ENCODE measurements around the gene SH3TC2.

Gene SH3TC2

GRCh38 chr5:149007174-149007573 is 55.7 kb downstream of the SH3TC2 start:
- DNase-seq (ENCODE audit: low read depth in 2 of 2): peak; percentile 52 to 68
- no peak for TF ChIP-seq CTCF (IDR thresholded peaks at IDR 0.05; ENCODE audit: low read depth, low read length)
- H3K4me3 ChIP-seq (replicated peaks in 1 of 2; ENCODE audit: low read depth in 2 of 2, low read length in 2 of 2): no peak overlapping the region

GRCh38 chr5:149006426-149006825 is 56.4 kb downstream of the SH3TC2 start:
- H3K4me3 ChIP-seq (replicated peaks in 1 of 2; ENCODE audit: low read depth in 2 of 2, low read length in 2 of 2): no peak overlapping the region
- TF ChIP-seq CTCF (IDR thresholded peaks at IDR 0.05; ENCODE audit: low read depth, low read length): no peak
- no peak for DNase-seq (ENCODE audit: low read depth in 2 of 2)

- H3K4me3 ChIP-seq (replicated peaks in 1 of 2; ENCODE audit: low read depth in 2 of 2, low read length in 2 of 2): no peak overlapping the region
- DNase-seq (ENCODE audit: low read depth in 2 of 2): peak; percentile 59 to 77
- no peak for TF ChIP-seq CTCF (IDR thresholded peaks at IDR 0.05; ENCODE audit: low read depth, low read length)
Measured at GRCh38 chr5:149005077-149005892, 57.6 kb downstream of the SH3TC2 start.

GRCh38 chr5:149004559-149004958 is 58.3 kb downstream of the SH3TC2 start:
- no peak for DNase-seq (ENCODE audit: low read depth in 2 of 2)
- H3K4me3 ChIP-seq (replicated peaks in 1 of 2; ENCODE audit: low read depth in 2 of 2, low read length in 2 of 2): no peak overlapping the region
- no peak for TF ChIP-seq CTCF (IDR thresholded peaks at IDR 0.05; ENCODE audit: low read depth, low read length)

- TF ChIP-seq CTCF (IDR thresholded peaks at IDR 0.05; ENCODE audit: low read depth, low read length): peak; percentile 10
- no peak overlapping the region for H3K4me3 ChIP-seq (replicated peaks in 1 of 2; ENCODE audit: low read depth in 2 of 2, low read length in 2 of 2)
- DNase-seq (ENCODE audit: low read depth in 2 of 2): peak; percentile 33 to 80
Measured at GRCh38 chr5:149002761-149003689, 59.8 kb downstream of the SH3TC2 start.

- peak; percentile 95 to 99 for DNase-seq (ENCODE audit: low read depth in 2 of 2)
- no peak for TF ChIP-seq CTCF (IDR thresholded peaks at IDR 0.05; ENCODE audit: low read depth, low read length)
- H3K4me3 ChIP-seq (replicated peaks in 1 of 2; ENCODE audit: low read depth in 2 of 2, low read length in 2 of 2): no peak overlapping the region
Measured at GRCh38 chr5:149002053-149002452, 60.8 kb downstream of the SH3TC2 start.
